Calu3 (cell line): ENCODE data around the gene PLA2G4A. TPM values are rescaled to one million over a fixed set of nuclear protein-coding genes. Genes with fewer than 3 reads are reported as not detected.
A peak's percentile ranks its signal among the peaks of the same experiment; 100 is the strongest.

ENCODE experiments used
- BruUV-seq: library from RNA; stranded (reverse); fragments of 400-500 nt; replicated peaks from 2 replicates; lab custom pipeline; 2021; lab: Mats Ljungman, UMichigan
- CTCF ChIA-PET: fragments of 300-600 bp; sonication (Branson Sonifier 250); formaldehyde crosslinking; loops from one replicate; lab custom pipeline; 2022; ENCODE audit warnings: antibody characterized with exemption; lab: Charles Lee
- DNase-seq: peaks from one replicate; pipeline ENCODE4 v3.0.0; 2022
- H3K27ac Mint-ChIP-seq: one replicate; pipeline ENCODE4 v1.8.0; 2022; ENCODE audit warnings: mixed read lengths; ENCODE audit not compliant: unreplicated experiment
- H3K27me3 Mint-ChIP-seq: one replicate; pipeline ENCODE4 v1.8.0; 2022; ENCODE audit warnings: mixed read lengths; ENCODE audit not compliant: unreplicated experiment
- H3K36me3 Mint-ChIP-seq: one replicate; pipeline ENCODE4 v1.8.0; 2022; ENCODE audit warnings: mild to moderate bottlenecking, moderate library complexity, mixed read lengths; ENCODE audit not compliant: insufficient read depth, unreplicated experiment
- H3K4me1 Mint-ChIP-seq: one replicate; pipeline ENCODE4 v1.8.0; 2022; ENCODE audit warnings: mild to moderate bottlenecking, low read depth, mixed read lengths; ENCODE audit not compliant: unreplicated experiment
- H3K4me3 Mint-ChIP-seq: one replicate; pipeline ENCODE4 v1.8.0; 2022; ENCODE audit warnings: mild to moderate bottlenecking, low read depth, moderate library complexity, mixed read lengths; ENCODE audit not compliant: unreplicated experiment
- H3K9me3 Mint-ChIP-seq: one replicate; pipeline ENCODE4 v1.8.0; 2022; ENCODE audit warnings: low read depth, mixed read lengths; ENCODE audit not compliant: unreplicated experiment
- intact Hi-C: fragments of 100-400 bp; cut with micrococcal nuclease; formaldehyde crosslinking; loops from one replicate; pipeline ENCODE4 v1.10.0; 2022; ENCODE audit not compliant: unreplicated experiment
- total RNA-seq: library from RNA; stranded (reverse); gene quantifications from 2 replicates; pipeline ENCODE4 v1.2.3, GENCODE V29; 2022
- TF ChIP-seq, protein P1 (sequence below): fragments of 200-600 bp; IDR thresholded peaks from one replicate; pipeline ENCODE4 v1.8.0; 2022; ENCODE audit warnings: antibody characterized with exemption; ENCODE audit not compliant: unreplicated experiment

PLA2G4A gene
- total RNA-seq, 1 experiment from 2014 or later, result 36.0 TPM

- BruUV-seq, result no TSS peak
- peak; percentile 65 for DNase-seq
- H3K9me3 Mint-ChIP-seq, result no peaks in the 10 kb centered on the region
- peak overlapping the region; percentile 37 for H3K4me3 Mint-ChIP-seq
- no peaks in the 10 kb centered on the region for H3K27me3 Mint-ChIP-seq
- H3K4me1 Mint-ChIP-seq, result peaks cover 41% of the 10 kb centered on the region
- CTCF ChIA-PET, result interaction anchor here (0.7 to 1.7 kb wide), 6 partner anchors 10 to 789 kb away, joined by 3 to 5 read pairs (median 4); no protein-coding TSS in a partner anchor
- peaks cover 5% of the 10 kb centered on the region for H3K36me3 Mint-ChIP-seq
- intact Hi-C loops, result loop anchor here (2.0 to 5.0 kb wide), 3 partner anchors 20 to 64 kb away; partner anchors contain the start of gene PLA2G4A
- H3K27ac Mint-ChIP-seq, result peak overlapping the region; percentile 88
- TF ChIP-seq, protein P1, sequence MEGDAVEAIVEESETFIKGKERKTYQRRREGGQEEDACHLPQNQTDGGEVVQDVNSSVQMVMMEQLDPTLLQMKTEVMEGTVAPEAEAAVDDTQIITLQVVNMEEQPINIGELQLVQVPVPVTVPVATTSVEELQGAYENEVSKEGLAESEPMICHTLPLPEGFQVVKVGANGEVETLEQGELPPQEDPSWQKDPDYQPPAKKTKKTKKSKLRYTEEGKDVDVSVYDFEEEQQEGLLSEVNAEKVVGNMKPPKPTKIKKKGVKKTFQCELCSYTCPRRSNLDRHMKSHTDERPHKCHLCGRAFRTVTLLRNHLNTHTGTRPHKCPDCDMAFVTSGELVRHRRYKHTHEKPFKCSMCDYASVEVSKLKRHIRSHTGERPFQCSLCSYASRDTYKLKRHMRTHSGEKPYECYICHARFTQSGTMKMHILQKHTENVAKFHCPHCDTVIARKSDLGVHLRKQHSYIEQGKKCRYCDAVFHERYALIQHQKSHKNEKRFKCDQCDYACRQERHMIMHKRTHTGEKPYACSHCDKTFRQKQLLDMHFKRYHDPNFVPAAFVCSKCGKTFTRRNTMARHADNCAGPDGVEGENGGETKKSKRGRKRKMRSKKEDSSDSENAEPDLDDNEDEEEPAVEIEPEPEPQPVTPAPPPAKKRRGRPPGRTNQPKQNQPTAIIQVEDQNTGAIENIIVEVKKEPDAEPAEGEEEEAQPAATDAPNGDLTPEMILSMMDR, result no peak
Measured at GRCh38 chr1:186848509-186849130, 19.9 kb downstream of the PLA2G4A start.

DNA sequence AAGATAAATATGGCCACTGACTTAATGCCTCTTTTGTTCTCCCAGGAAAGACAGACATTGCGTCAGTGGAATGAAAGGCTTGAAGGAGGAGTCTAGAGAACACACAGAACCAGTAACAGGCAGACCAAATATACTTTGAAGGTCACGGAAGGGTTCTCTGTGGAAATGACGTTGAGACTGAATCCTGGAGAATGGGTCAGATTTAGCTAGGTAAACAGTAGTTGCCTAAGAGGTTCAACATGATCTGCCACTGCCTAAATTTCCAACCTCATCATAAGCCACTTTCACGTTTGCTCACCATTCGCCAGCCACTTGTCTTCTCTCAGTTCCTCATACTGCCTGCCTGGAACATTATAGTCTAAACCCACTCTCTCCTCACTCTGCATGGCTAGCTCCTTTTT, 20.5 kb downstream of the PLA2G4A start:
- Mint-ChIP-seq H3K27me3 (no peaks in the 10 kb centered on the region), H3K4me1 (peaks cover 39% of the 10 kb centered on the region), H3K27ac (peak overlapping the region; percentile 88), H3K36me3 (peaks cover 5% of the 10 kb centered on the region), H3K9me3 (no peaks in the 10 kb centered on the region), H3K4me3 (peak overlapping the region; percentile 37)
- no TSS peak for BruUV-seq
- CTCF ChIA-PET, result interaction anchor here (1.1 to 1.7 kb wide), 5 partner anchors 74 to 357 kb away, joined by 3 to 5 read pairs (median 4); partner anchors contain the start of gene PTGS2
- intact Hi-C loops, result loop anchor here (2.0 to 5.0 kb wide), 3 partner anchors 20 to 63 kb away; partner anchors contain the start of gene PLA2G4A
- DNase-seq, result peak; percentile 73
- TF ChIP-seq, protein P1, result no peak

DNA sequence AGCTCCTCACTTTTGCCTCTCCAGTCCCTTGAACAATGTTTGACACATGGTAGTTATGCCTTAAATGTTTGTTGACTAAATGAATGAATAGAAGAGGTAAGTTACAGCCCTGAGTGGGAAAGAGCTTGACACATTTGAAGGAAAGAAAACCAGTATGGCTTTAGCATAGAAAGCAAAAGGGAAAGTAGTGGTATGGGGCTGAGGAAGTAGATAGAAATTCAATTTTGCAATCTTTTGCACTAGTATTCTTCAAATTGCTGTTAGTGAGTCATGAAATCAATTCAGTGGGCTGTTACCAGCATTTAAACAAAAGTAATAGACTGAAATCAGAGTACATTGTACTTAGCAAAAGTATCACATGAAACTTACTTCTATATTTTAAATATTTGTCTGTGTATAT, 21.1 kb downstream of the PLA2G4A start:
- H3K27ac Mint-ChIP-seq, result peak overlapping the region; percentile 88

GRCh38 chr1:186854102-186854501, 25.4 kb downstream of the PLA2G4A start:
- no peak for DNase-seq
- H3K36me3 Mint-ChIP-seq, result no peaks in the 10 kb centered on the region
- no peak overlapping the region for H3K27ac Mint-ChIP-seq
- intact Hi-C loops, result no loop called here
- H3K4me3 Mint-ChIP-seq, result no peak overlapping the region
- CTCF ChIA-PET, result no interaction called here
- H3K4me1 Mint-ChIP-seq, result peaks cover 11% of the 10 kb centered on the region
- TF ChIP-seq, protein P1, result no peak
- no peaks in the 10 kb centered on the region for H3K27me3 Mint-ChIP-seq
- no TSS peak for BruUV-seq
- H3K9me3 Mint-ChIP-seq, result no peaks in the 10 kb centered on the region

More for the DNA sequence above, 21.1 kb downstream of the PLA2G4A start:
- H3K9me3 Mint-ChIP-seq, result no peaks in the 10 kb centered on the region
- CTCF ChIA-PET, result interaction anchor here (1.1 to 1.4 kb wide), 4 partner anchors 11 to 228 kb away, joined by 3 to 5 read pairs (median 4); partner anchors contain the start of gene PTGS2
- no peaks in the 10 kb centered on the region for H3K27me3 Mint-ChIP-seq
- H3K36me3 Mint-ChIP-seq, result peaks cover 5% of the 10 kb centered on the region
- TSS peak; percentile 83 for BruUV-seq
- DNase-seq, result no peak
- peaks cover 39% of the 10 kb centered on the region for H3K4me1 Mint-ChIP-seq
- peak overlapping the region; percentile 37 for H3K4me3 Mint-ChIP-seq
- TF ChIP-seq, protein P1, result no peak
- intact Hi-C loops, result loop anchor here (2.0 to 5.0 kb wide), 3 partner anchors 19 to 62 kb away; partner anchors contain the start of gene PLA2G4A
